ENCODE data around the gene DACH2. TPM values are rescaled to one million over a fixed set of nuclear protein-coding genes. Genes with fewer than 3 reads are reported as not detected.

Gene DACH2
- total and polyA plus RNA-seq, 2 of the 4 experiments (the other 2 are of a cell fraction), result 2.8 to 3.8 TPM

DNA sequence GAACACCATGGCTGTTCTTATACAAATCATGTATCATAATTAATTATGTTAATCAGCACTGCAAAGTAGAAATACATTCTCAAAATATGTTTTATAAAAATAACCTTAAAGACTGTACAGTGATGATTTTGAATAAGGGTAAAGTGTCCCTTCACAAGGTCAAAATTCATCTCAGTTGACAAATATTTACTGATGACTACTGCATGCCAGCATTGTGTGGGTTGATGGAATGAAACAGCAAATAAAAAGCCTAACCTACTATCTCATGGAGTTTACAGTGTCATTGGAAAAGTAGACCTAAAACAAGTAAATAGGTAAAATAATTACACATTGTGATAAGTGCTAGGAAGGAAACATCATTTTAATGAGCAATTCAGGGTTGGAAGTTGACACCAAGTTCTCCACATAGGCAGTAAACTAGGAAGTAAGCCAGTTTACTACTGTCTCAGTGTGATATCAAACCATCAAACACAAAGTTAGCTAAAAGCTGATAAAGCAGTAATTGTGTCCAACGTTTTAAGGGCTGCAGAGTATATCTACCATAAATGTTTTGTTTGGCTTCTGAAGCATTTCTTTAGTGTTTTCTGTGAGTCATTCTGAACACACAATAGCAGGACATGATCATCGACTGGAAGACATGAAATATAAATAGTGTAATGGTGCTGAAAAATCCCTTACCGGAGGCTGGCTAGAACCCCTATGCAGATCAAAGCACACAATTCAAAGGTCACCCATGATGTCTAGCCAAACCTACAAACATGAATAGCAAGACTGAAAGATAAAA, 221.8 kb downstream of the DACH2 start:
- no CpG with 5 or more reads among the region's 3 CpGs for WGBS, 2 experiments (ENCODE audit: extremely low coverage in 2 of 2, insufficient read length in 1 of 2)
- Histone ChIP-seq H2AFZ (replicated peaks; ENCODE audit: low read length, poor library complexity) (no peak overlapping the region), H4K20me1 (ENCODE audit: insufficient read depth, low read length) (no peaks in the 10 kb centered on the region), H3K27me3 (ENCODE audit: control insufficient read depth, insufficient read depth, low read length) (no peaks in the 10 kb centered on the region), H2AK9ac (replicated peaks; ENCODE audit: low read depth, low read length, poor library complexity) (no peak overlapping the region), H2BK20ac (ENCODE audit: low read depth, low read length) (no peak overlapping the region), H2AK5ac (ENCODE audit: low read depth, low read length) (no peak overlapping the region), H2BK15ac (ENCODE audit: low read depth, low read length) (no peak overlapping the region), H3K9me3 (ENCODE audit: control insufficient read depth, insufficient read depth, low read length) (no peaks in the 10 kb centered on the region), H3K27ac (ENCODE audit: insufficient read depth, low read length) (no peak overlapping the region), H3K36me3 (ENCODE audit: control insufficient read depth, insufficient read depth, low read length) (no peaks in the 10 kb centered on the region), H3K18ac (ENCODE audit: low read depth, low read length) (no peak overlapping the region), H3K4me2 (ENCODE audit: low read depth, low read length) (no peak overlapping the region), H2BK120ac (ENCODE audit: low read depth, low read length) (no peak overlapping the region), H4K8ac (ENCODE audit: low read depth in 2 of 2, low read length in 2 of 2) (no peak overlapping the region), H4K5ac (ENCODE audit: low read depth, low read length) (no peak overlapping the region), H3K14ac (replicated peaks; ENCODE audit: low read depth, low read length) (no peak overlapping the region), H2BK5ac (ENCODE audit: low read depth, low read length, poor library complexity, severe bottlenecking) (no peak overlapping the region), H3K4me3 (ENCODE audit: insufficient read depth, low read depth, low read length) (no peak overlapping the region), H3K4me1 (ENCODE audit: control insufficient read depth, insufficient read depth, low read length) (no peaks in the 10 kb centered on the region), H3K9ac (ENCODE audit: low read depth, low read length) (no peak overlapping the region), H4K91ac (ENCODE audit: insufficient read depth, low read depth, low read length) (no peak overlapping the region), H3K4ac (ENCODE audit: low read depth, low read length) (no peak overlapping the region), H3K23ac (ENCODE audit: low read depth, low read length) (no peak overlapping the region), H3K56ac (ENCODE audit: extremely low read depth, insufficient read depth, low read length) (no peak overlapping the region), H3K9me1 (ENCODE audit: insufficient read depth, low read length) (no peaks in the 10 kb centered on the region), H3K79me1 (ENCODE audit: low read depth in 1 of 2, low read length in 2 of 2) (no peaks in the 10 kb centered on the region)
- BruUV-seq (replicated peaks), result no TSS peak
- DNase-seq, result peak; percentile 0
- TF ChIP-seq POLR2A (IDR thresholded peaks at IDR 0.05; ENCODE audit: low read depth, low read length) (no peak), RCOR1 (IDR thresholded peaks at IDR 0.05; ENCODE audit: insufficient replicate concordance, low read length) (no peak), MXI1 (IDR thresholded peaks at IDR 0.05; ENCODE audit: borderline replicate concordance, low read depth, low read length) (no peak), RAD21 (IDR thresholded peaks at IDR 0.05; ENCODE audit: low read length) (no peak), BHLHE40 (IDR thresholded peaks at IDR 0.05; ENCODE audit: low read depth, low read length) (no peak), RFX5 (IDR thresholded peaks at IDR 0.05; ENCODE audit: low read depth, low read length) (no peak)
- ATAC-seq (ENCODE audit: low read depth), result no peak
- intact Hi-C loops (cut with micrococcal nuclease), result no loop called here
- CTCF ChIA-PET, result no interaction called here
- POLR2A ChIA-PET (ENCODE audit: unreplicated experiment), result no interaction called here
- in situ Hi-C loops (cut with MboI; ENCODE audit: low sequenced_read_pairs), result no loop called here
- dilution Hi-C loops (cut with HindIII; ENCODE audit: low sequenced_read_pairs, unreplicated experiment), result no loop called here

Data from IMR-90 (cell line).